K562 (cell line): Measurements from ENCODE around the gene UNC45A. TPM values are rescaled to one million over a fixed set of nuclear protein-coding genes. Genes with fewer than 3 reads are reported as not detected.

ENCODE experiments used
- ATAC-seq: fragments of 200-7000 bp; cut with Tn5 transposase; 3 replicates; pipeline ENCODE4 v1.9.1; 2020; ENCODE audit warnings: moderate library complexity
- BruUV-seq: library from RNA; stranded (reverse); fragments of 400-500 nt; replicated peaks from 2 replicates; lab custom pipeline; 2021; lab: Mats Ljungman, UMichigan
- CTCF ChIA-PET: fragments of 300-600 bp; formaldehyde crosslinking; extraction: SDS; loops from one replicate; lab custom pipeline; 2021; ENCODE audit warnings: low intra/inter-chr PET ratio; lab: Yijun Ruan, JAX
- POLR2A ChIA-PET: fragments of 300-600, 350-650 bp; sonication (Branson Sonifier 250); formaldehyde crosslinking; extraction: SDS; loops from one replicate; lab custom pipeline; 2021; ENCODE audit warnings: antibody characterized with exemption, inconsistent platforms; lab: Yijun Ruan, JAX
- DNase-seq, 4 experiments: peaks; one replicate each; pipeline versions ENCODE4 v3.0.0 to v3.0.0-alpha.2; 2011 to 2018; ENCODE audit warnings: low spot score in 3 of 4, mixed read lengths in 3 of 4; ENCODE audit errors: extremely low read depth in 1 of 4
- FAIRE-seq: peaks from 2 replicates; lab custom pipeline; 2011; peaks lifted over from hg19 to GRCh38; lab: Jason Lieb, UNC
- H2AFZ ChIP-seq: 2 replicates; pipeline ENCODE4 v1.6.0; 2011; ENCODE audit warnings: low read depth, low read length, control low read depth, inconsistent platforms
- H3K27ac ChIP-seq: fragments of 200-600 bp; 3 replicates; pipeline ENCODE4 v1.8.0; 2011; ENCODE audit warnings: low read depth, mild to moderate bottlenecking, control low read depth, inconsistent platforms, low read length, moderate library complexity, mixed read lengths; ENCODE audit errors: extremely low read depth
- H3K27me3 ChIP-seq, 2 experiments: fragments of 300-600 bp in 1 of 2; 2 replicates in 1 of 2; 3 replicates in 1 of 2; pipeline versions ENCODE4 v1.6.0 to v1.8.0; 2011; ENCODE audit warnings: inconsistent platforms in 2 of 2, low read length in 2 of 2, mild to moderate bottlenecking in 1 of 2, mixed read lengths in 1 of 2, moderate library complexity in 1 of 2; ENCODE audit not compliant: control insufficient read depth in 2 of 2, insufficient read depth in 2 of 2
- H3K36me3 ChIP-seq: fragments of 300-600 bp; 3 replicates; pipeline ENCODE4 v1.8.0; 2011; ENCODE audit warnings: mild to moderate bottlenecking, low read length, inconsistent platforms; ENCODE audit not compliant: control insufficient read depth, insufficient read depth
- H3K4me1 ChIP-seq, 2 experiments: fragments of 200-600 bp in 1 of 2; replicated peaks in 1 of 2; 2 replicates in 1 of 2; 3 replicates in 1 of 2; pipeline versions ENCODE4 v1.5.1 to v1.8.0; 2011; ENCODE audit warnings: inconsistent platforms in 2 of 2, low read length in 2 of 2, mild to moderate bottlenecking in 1 of 2, mixed read lengths in 1 of 2, moderate library complexity in 1 of 2; ENCODE audit not compliant: control insufficient read depth in 2 of 2, insufficient read depth in 2 of 2
- H3K4me2 ChIP-seq: 2 replicates; pipeline ENCODE4 v1.6.1; 2011; ENCODE audit warnings: low read length, control low read depth, inconsistent platforms, mixed read lengths; ENCODE audit not compliant: insufficient read depth
- H3K4me3 ChIP-seq: fragments of 200-600 bp; sonication (generic), shearing (Covaris generic); 2 replicates; pipeline ENCODE4 v1.5.1; 2016; ENCODE audit warnings: control low read depth, inconsistent platforms
- H3K79me2 ChIP-seq: fragments of 200-600 bp; 3 replicates; pipeline ENCODE4 v1.8.0; 2011; ENCODE audit warnings: low read length, inconsistent platforms; ENCODE audit not compliant: control insufficient read depth, insufficient read depth
- H3K9ac ChIP-seq, 2 experiments: 2 replicates each; pipeline versions ENCODE4 v1.6.0 to v1.6.1; 2011; ENCODE audit warnings: low read depth in 2 of 2, low read length in 2 of 2, control low read depth in 1 of 2, inconsistent platforms in 1 of 2, mild to moderate bottlenecking in 1 of 2, mixed read lengths in 1 of 2; ENCODE audit not compliant: insufficient read depth in 1 of 2
- H3K9me1 ChIP-seq: one replicate; pipeline ENCODE4 v1.6.0; 2011; ENCODE audit warnings: inconsistent platforms, mild to moderate bottlenecking, low read length, moderate library complexity; ENCODE audit not compliant: control insufficient read depth, insufficient read depth
- H3K9me3 ChIP-seq: replicated peaks from 2 replicates; pipeline ENCODE4 v1.5.1; 2011; ENCODE audit warnings: low read depth, low read length, inconsistent platforms; ENCODE audit not compliant: control insufficient read depth, insufficient read depth
- H4K20me1 ChIP-seq: replicated peaks from 2 replicates; pipeline ENCODE4 v1.6.1; 2011; ENCODE audit warnings: low read length, inconsistent platforms, mixed read lengths; ENCODE audit not compliant: control insufficient read depth, insufficient read depth
- MTA1 ChIP-seq: fragments of 450-650 bp; IDR thresholded peaks from 2 replicates; pipeline ENCODE4 v1.6.1; 2017; ENCODE audit warnings: borderline replicate concordance
- TOE1 ChIP-seq, 2 experiments: fragments of 450-650 bp in 1 of 2; sonication (generic) in 1 of 2; formaldehyde crosslinking in 1 of 2; IDR thresholded peaks; 2 replicates each; pipeline versions ENCODE4 v1.7.1 to v1.8.0; 2016 to 2022; ENCODE audit warnings: borderline replicate concordance in 2 of 2, mild to moderate bottlenecking in 2 of 2, antibody characterized with exemption in 1 of 2, inconsistent platforms in 1 of 2, low read depth in 1 of 2, missing genetic modification reagents in 1 of 2, moderate library complexity in 1 of 2
- U2AF1 ChIP-seq: fragments of 200-400 bp; formaldehyde crosslinking; optimal IDR thresholded peaks from 2 replicates; pipeline ENCODE3; 2017; ENCODE audit warnings: mild to moderate bottlenecking, low read depth, low read length, moderate library complexity
- WHSC1 ChIP-seq: IDR thresholded peaks from one replicate; pipeline ENCODE4 v1.6.1; 2012; ENCODE audit warnings: low read length, control low read depth, inconsistent platforms
- WGBS: fragments of 100-300 bp; shearing (Covaris generic); methylation state at CpG from one replicate; pipeline ENCODE4 v1.1.6; 2016; ENCODE audit warnings: low coverage, mixed read lengths; ENCODE audit not compliant: insufficient coverage; ENCODE audit errors: missing lambda C conversion rate; 5-methylcytosine and 5-hydroxymethylcytosine counted together
- in situ Hi-C: fragments of 300-500 bp; cut with MboI; formaldehyde crosslinking; loops from 4 replicates; pipeline ENCODE4 v1.15.0; 2018; ENCODE audit warnings: inconsistent platforms, mixed read lengths
- intact Hi-C: fragments of 100-400 bp; cut with micrococcal nuclease; formaldehyde crosslinking; loops from 2 replicates; pipeline ENCODE4 v1.14.2; 2022
- polyA plus RNA-seq, 8 experiments: library from polyadenylated mRNA; depleted of rRNA in 4 of 8; stranded (reverse) in 5 of 8; unstranded in 3 of 8; fragments of >200 nt; fragmentation: Nextera tagmentation in 2 of 8; fragmentation: Illumina TruSeq in 1 of 8; extraction: Ambion mirVana in 2 of 8; extraction: Trizol in 1 of 8; gene quantifications; 2 replicates each; pipeline versions ENCODE4 v1.2.1 to v1.2.3, GENCODE V29; 2011 to 2014; ENCODE audit warnings: inconsistent platforms in 1 of 8, missing spikeins in 1 of 8
- total RNA-seq, 7 experiments: library from RNA; depleted of rRNA in 6 of 7; stranded (reverse); fragments of >200 nt in 6 of 7; fragmentation: Illumina TruSeq in 2 of 7; extraction: Trizol in 2 of 7; gene quantifications; 2 replicates each; pipeline versions ENCODE4 v1.2.1 to v1.2.3, GENCODE V29; 2011 to 2021; ENCODE audit warnings: low replicate concordance in 1 of 7
- TF ChIP-seq, protein P1 (sequence below), 2 experiments: fragments of 450-650 bp; IDR thresholded peaks; 2 replicates each; pipeline ENCODE4 v1.6.1; 2016

Gene UNC45A
- total and polyA plus RNA-seq, 9 of the 15 experiments (the other 6 are each of a cell fraction or from before 2014, with no cell fraction given): 22.4 to 79.3 (median 43.7) TPM

DNA sequence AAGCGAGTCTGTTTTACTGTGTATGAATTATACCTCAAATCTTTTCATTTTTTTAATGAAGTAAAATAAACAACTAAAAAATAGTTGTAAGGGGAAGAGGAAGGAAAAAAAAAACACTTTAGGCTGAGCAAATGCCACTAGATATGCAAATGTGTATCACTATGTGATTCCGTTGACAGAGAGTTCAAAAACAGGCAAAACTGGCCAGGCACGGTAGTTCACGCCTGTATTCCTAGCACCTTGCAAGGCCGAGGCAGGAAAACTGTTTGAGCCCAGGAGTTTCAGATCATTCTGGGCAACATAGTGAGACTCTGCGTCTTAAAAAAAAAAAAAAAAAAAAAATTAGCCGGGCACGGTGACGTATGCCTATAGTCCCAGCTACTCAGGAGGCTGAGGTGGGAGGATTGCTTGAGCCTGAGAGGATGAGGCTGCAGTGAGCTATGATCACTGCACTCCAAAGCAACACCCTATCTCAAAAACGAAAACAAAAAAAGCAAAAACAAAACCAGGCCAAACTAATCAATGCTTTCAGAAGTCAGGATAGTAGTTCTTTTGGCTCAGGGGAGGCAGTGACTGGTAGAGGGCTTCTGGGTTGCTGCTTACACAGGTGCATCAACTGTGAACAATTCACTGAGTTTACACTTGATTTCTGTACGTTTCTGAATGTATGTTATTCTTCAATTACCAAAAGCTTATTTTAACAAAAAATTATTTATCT lies 51.9 kb downstream of the UNC45A start:
- H3K27me3 ChIP-seq: no peaks in the 10 kb centered on the region
- no peaks in the 10 kb centered on the region for H3K9me3 ChIP-seq
- H3K4me1 ChIP-seq: peaks cover 21 to 29% of the 10 kb centered on the region in 2 experiments; a peak in 4 of 5 replicates
- ChIA-PET POLR2A (interaction anchor here (1.2 to 5.6 kb wide), 5 partner anchors 8 to 54 kb away, joined by 3 to 51 read pairs (median 6); partner anchors contain the start of genes HDDC3 and VPS33B), CTCF (no interaction called here)
- H3K4me2 ChIP-seq: no peak overlapping the region
- in situ Hi-C loops: no loop called here
- TF ChIP-seq TOE1 (IDR thresholded peaks at IDR 0.05; ENCODE audit: borderline replicate concordance): no peak
- no peak for TF ChIP-seq TOE1 (CRISPR knock-in tag; IDR thresholded peaks at IDR 0.05; ENCODE audit: borderline replicate concordance, low read depth)
- TF ChIP-seq U2AF1: no peak
- TF ChIP-seq WHSC1: no peak
- TF ChIP-seq, protein P1, sequence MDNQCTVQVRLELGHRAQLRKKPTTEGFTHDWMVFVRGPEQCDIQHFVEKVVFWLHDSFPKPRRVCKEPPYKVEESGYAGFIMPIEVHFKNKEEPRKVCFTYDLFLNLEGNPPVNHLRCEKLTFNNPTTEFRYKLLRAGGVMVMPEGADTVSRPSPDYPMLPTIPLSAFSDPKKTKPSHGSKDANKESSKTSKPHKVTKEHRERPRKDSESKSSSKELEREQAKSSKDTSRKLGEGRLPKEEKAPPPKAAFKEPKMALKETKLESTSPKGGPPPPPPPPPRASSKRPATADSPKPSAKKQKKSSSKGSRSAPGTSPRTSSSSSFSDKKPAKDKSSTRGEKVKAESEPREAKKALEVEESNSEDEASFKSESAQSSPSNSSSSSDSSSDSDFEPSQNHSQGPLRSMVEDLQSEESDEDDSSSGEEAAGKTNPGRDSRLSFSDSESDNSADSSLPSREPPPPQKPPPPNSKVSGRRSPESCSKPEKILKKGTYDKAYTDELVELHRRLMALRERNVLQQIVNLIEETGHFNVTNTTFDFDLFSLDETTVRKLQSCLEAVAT (IDR thresholded peaks at IDR 0.05): 0 out of 4 replicates have a peak, but pooled peaks of 1 of the 2 experiments have one; percentile 26
- no peak for TF ChIP-seq MTA1
- H3K36me3 ChIP-seq: peaks cover 45% of the 10 kb centered on the region
- 78% methylated on average over 11 of the region's 11 CpGs for WGBS
- BruUV-seq: no TSS peak
- no peak overlapping the region for H3K4me3 ChIP-seq
- intact Hi-C loops: no loop called here
- peaks cover 9% of the 10 kb centered on the region; the same call in 1 of the 2 replicates for H4K20me1 ChIP-seq
- H3K9me1 ChIP-seq: no peaks in the 10 kb centered on the region
- ATAC-seq: no peak
- H3K27ac ChIP-seq: no peak overlapping the region; the same call in 2 of the 3 replicates
- H3K9ac ChIP-seq: peak overlapping the region; percentile 4 to 48; a peak in 1 of 4 replicates
- FAIRE-seq: no peak
- H2AFZ ChIP-seq: no peak overlapping the region
- DNase-seq: no peak
- H3K79me2 ChIP-seq: peaks cover 94% of the 10 kb centered on the region
